Esophagus muscularis mucosa (tissue), 4 donors: ENCODE data around the gene DYNC2LI1. TPM values are rescaled to one million over a fixed set of nuclear protein-coding genes. Genes with fewer than 3 reads are reported as not detected.

Experiments used
- DNase-seq: peaks from one replicate; pipeline ENCODE4 v3.0.0-alpha.2; 2017; ENCODE audit errors: extremely low spot score
- H3K27ac ChIP-seq, 4 donors: fragments of 200-600 bp; sonication (generic); replicated peaks in 1 of 4; 1 replicate in 3 of 4; 2 replicates in 1 of 4; pipeline ENCODE4 v1.5.1; 2016 to 2019; ENCODE audit warnings: mild to moderate bottlenecking in 1 of 4
- H3K27me3 ChIP-seq, 4 donors: fragments of 200-600 bp; sonication (generic); one replicate each; pipeline versions ENCODE4 v1.5.1 to v1.6.0; 2016 to 2019
- H3K36me3 ChIP-seq, 4 donors: fragments of 200-600 bp; sonication (generic); one replicate each; pipeline ENCODE4 v1.5.1; 2016 to 2019
- H3K4me1 ChIP-seq, 4 donors: fragments of 200-600 bp; sonication (generic); one replicate each; pipeline ENCODE4 v1.5.1; 2016 to 2019
- H3K4me3 ChIP-seq, 4 donors: fragments of 200-600 bp; sonication (generic); 1 replicate in 2 of 4; 2 replicates in 2 of 4; pipeline ENCODE4 v1.5.1; 2016 to 2019; ENCODE audit warnings: mild to moderate bottlenecking in 4 of 4, moderate library complexity in 1 of 4
- H3K9me3 ChIP-seq, 4 donors: fragments of 200-600 bp; sonication (generic); 1 replicate in 3 of 4; 2 replicates in 1 of 4; pipeline ENCODE4 v1.5.1; 2016 to 2019
- EP300 ChIP-seq: sonication (generic); formaldehyde crosslinking; IDR thresholded peaks from one replicate; pipeline ENCODE4 v1.6.1; 2017; ENCODE audit warnings: antibody characterized with exemption
- POLR2A ChIP-seq: fragments of 450-650 bp; IDR thresholded peaks from one replicate; pipeline ENCODE4 v1.6.1; 2017; ENCODE audit warnings: antibody characterized with exemption, moderate library complexity, mild to moderate bottlenecking, low read depth
- POLR2AphosphoS5 ChIP-seq, 2 donors: sonication (generic); formaldehyde crosslinking; IDR thresholded peaks; one replicate each; pipeline ENCODE4 v1.6.1; 2017; ENCODE audit warnings: antibody characterized with exemption in 2 of 2
- WGBS: methylation state at CpG from one replicate; pipeline ENCODE4 v1.1.5; 2018; 5-methylcytosine and 5-hydroxymethylcytosine counted together
- intact Hi-C: fragments of 100-400 bp; cut with DNase I; formaldehyde crosslinking; loops from one replicate; pipeline ENCODE4 v1.15.1; 2023
- total RNA-seq, 4 donors: library from RNA; depleted of rRNA; stranded (reverse); fragments of >200 nt; gene quantifications; one replicate each; pipeline versions ENCODE4 v1.1.0 to v1.2.1, GENCODE V29; 2016
- TF ChIP-seq, protein P1 (sequence below), 3 experiments: fragments of 200-600 bp in 2 of 3; fragments of 450-650 bp in 1 of 3; sonication (generic) in 2 of 3; IDR thresholded peaks; one replicate each; pipeline ENCODE4 v1.5.1; 2017 to 2019; ENCODE audit warnings: antibody characterized with exemption in 3 of 3, mild to moderate bottlenecking in 2 of 3, moderate library complexity in 1 of 3

Gene DYNC2LI1
- total RNA-seq, 4 donors from 2014 or later: 15.6 to 19.1 (median 17.7) TPM

DNA sequence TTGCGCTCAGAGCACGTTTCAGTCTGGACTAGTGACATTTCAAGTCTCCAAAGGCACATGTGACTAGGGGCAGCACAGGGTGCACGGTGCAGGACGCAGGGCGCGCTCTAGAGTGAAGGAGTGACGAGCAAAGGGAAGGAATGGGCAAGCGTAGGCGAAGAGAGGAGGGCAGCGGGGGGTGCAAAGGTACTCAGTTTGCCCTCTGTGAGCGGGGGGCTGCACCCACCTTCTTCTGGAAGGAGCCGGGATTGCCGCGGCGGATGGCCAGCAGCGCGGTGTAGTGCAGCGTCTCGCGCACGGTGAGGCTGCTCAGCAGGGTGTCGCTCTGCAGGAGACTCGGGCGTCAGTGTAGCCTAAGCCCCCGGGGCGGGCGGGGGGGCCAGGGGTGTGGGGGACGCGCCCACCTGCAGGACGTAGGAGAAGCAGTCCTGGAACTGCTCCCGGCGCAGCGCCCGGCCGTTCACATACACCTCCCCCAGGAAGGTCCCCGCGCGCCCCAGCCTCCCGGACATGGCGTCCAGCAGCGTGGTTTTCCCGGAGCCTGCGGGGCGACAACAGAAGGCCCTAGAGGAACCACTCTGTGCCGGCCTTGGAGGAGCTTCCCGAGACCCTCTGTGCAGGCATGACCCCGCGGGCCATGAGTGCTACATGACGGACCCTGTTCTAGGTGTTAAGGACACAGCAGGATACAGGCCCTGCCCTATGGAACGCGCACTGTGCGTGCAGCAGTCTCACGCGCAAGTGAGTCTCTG is 57.9 kb downstream of the DYNC2LI1 start:
- Histone ChIP-seq H3K4me1 (peaks cover 0 to 9% (median 8%) of the 10 kb centered on the region in 4 donors), H3K36me3 (no peaks in the 10 kb centered on the region), H3K4me3 (peak overlapping the region in 2 of 4 donors; percentile 22), H3K27me3 (peaks cover 0 to 29% (median 5%) of the 10 kb centered on the region in 4 donors), H3K27ac (no peak overlapping the region), H3K9me3 (no peaks in the 10 kb centered on the region)
- intact Hi-C loops: no loop called here
- TF ChIP-seq, protein P1, sequence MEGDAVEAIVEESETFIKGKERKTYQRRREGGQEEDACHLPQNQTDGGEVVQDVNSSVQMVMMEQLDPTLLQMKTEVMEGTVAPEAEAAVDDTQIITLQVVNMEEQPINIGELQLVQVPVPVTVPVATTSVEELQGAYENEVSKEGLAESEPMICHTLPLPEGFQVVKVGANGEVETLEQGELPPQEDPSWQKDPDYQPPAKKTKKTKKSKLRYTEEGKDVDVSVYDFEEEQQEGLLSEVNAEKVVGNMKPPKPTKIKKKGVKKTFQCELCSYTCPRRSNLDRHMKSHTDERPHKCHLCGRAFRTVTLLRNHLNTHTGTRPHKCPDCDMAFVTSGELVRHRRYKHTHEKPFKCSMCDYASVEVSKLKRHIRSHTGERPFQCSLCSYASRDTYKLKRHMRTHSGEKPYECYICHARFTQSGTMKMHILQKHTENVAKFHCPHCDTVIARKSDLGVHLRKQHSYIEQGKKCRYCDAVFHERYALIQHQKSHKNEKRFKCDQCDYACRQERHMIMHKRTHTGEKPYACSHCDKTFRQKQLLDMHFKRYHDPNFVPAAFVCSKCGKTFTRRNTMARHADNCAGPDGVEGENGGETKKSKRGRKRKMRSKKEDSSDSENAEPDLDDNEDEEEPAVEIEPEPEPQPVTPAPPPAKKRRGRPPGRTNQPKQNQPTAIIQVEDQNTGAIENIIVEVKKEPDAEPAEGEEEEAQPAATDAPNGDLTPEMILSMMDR (IDR thresholded peaks at IDR 0.05): no peak
- no peak for TF ChIP-seq POLR2AphosphoS5 (IDR thresholded peaks at IDR 0.05)
- no peak for TF ChIP-seq EP300
- no peak for TF ChIP-seq POLR2A
- DNase-seq: no peak
- 25% methylated on average over 19 of the region's 54 CpGs for WGBS

DNA sequence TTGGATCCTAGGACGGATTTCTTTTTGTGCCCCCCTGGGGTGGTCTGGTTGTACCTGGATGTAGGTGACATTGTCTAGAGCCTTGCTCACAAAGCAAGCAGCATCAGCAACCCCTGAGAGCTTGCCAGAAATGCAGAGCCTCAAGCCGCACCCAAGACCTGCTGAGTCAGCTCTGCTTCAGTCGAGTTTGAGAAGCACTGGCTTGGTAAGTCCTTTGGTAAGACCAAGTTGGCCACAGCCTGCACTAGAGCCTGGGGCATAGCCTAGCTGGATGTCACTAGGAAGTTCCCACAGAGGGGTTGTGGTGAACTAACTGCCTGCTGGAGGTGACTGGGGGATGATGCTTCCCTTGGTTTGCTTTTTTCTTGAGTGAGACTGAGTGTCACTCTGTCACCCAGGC is 58.6 kb downstream of the DYNC2LI1 start:
- WGBS: 91% methylated on average over 1 of the region's 3 CpGs
- intact Hi-C loops: no loop called here

DNA sequence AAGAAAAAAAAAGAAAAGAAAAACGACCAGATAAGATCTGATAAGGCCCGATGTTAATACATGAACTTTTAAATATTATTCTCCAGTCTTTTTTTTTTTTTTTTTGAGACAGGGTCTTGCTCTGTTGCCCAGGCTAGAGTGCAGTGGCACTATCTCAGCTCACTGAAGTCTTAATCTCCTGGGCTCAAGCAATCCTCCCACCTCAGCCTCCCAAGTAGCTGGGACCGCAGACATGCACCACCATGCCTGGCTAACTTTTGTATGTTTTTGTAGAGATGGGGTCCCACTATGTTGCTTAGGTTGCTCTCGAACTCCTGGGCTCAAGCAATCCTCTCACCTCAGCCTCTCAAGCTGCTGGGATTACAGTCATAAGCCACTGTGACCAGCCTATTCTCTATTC is 63.2 kb downstream of the DYNC2LI1 start:
- WGBS: 82% methylated on average over 4 of the region's 4 CpGs
- peaks cover 0 to 3% (median 2%) of the 10 kb centered on the region in 4 donors for H3K4me1 ChIP-seq
- TF ChIP-seq, protein P1 (IDR thresholded peaks at IDR 0.05): no peak
- TF ChIP-seq POLR2A (no peak), EP300 (no peak), POLR2AphosphoS5 (IDR thresholded peaks at IDR 0.05) (no peak)

More for the DNA sequence above, 58.6 kb downstream of the DYNC2LI1 start:
- no peak overlapping the region for H3K4me3 ChIP-seq
- TF ChIP-seq POLR2AphosphoS5 (IDR thresholded peaks at IDR 0.05) (no peak), EP300 (no peak), POLR2A (no peak)
- TF ChIP-seq, protein P1 (IDR thresholded peaks at IDR 0.05): no peak
- peaks cover 0 to 9% (median 8%) of the 10 kb centered on the region in 4 donors for H3K4me1 ChIP-seq
- H3K27me3 ChIP-seq: peaks cover 0 to 30% (median 5%) of the 10 kb centered on the region in 4 donors
- no peak overlapping the region for H3K27ac ChIP-seq
- H3K9me3 ChIP-seq: no peaks in the 10 kb centered on the region
- H3K36me3 ChIP-seq: no peaks in the 10 kb centered on the region
- peak; percentile 77 for DNase-seq

DNA sequence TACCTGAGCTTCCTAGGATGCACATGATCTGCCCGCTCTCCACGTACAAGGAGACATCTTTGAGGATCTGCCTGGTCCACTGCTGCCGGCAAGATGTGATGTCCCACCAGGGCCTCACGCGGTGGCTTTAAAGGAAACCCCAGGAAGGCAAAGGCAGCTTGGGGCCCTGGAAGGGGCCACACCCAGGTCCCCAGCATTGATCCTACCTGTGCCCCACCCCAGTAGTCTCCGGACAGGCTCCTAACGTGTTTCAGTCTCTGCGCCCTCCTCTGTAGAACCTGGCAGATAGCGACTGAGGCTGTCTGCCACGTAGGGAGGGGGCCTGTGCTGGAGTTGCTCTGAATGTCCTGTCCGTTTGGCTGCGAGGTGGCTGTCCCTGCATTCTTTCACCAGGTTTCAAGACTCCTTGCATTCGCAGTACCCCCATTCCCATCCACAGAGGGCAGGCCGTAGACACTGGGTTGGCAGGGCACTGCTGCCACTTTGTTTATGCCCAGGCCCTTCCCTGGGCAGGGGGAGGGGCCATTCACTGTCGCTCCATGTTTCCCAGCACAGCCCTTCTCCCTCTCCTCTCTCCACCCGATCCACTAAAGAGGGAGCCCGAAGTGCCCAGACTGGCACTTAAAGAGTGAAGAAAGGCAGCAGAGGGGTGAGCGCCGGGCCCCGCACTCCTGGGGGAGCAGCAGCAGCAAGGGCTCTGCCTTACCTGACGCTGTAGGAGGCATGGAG is 64.2 kb downstream of the DYNC2LI1 start:
- DNase-seq: peak; percentile 62
- H3K27ac ChIP-seq: no peak overlapping the region
- no peak overlapping the region for H3K4me3 ChIP-seq
- no peaks in the 10 kb centered on the region for H3K36me3 ChIP-seq
- H3K27me3 ChIP-seq: peaks cover 0 to 4% (median 0%) of the 10 kb centered on the region in 4 donors
- no peaks in the 10 kb centered on the region for H3K9me3 ChIP-seq
- no peaks in the 10 kb centered on the region for H3K4me1 ChIP-seq
- TF ChIP-seq, protein P1 (IDR thresholded peaks at IDR 0.05): no peak
- TF ChIP-seq EP300 (no peak), POLR2A (no peak), POLR2AphosphoS5 (IDR thresholded peaks at IDR 0.05) (no peak)
- WGBS: 91% methylated on average over 19 of the region's 21 CpGs
- intact Hi-C loops: no loop called here

More for the DNA sequence above, 63.2 kb downstream of the DYNC2LI1 start:
- peak; percentile 45 for DNase-seq
- intact Hi-C loops: no loop called here
- no peak overlapping the region for H3K27ac ChIP-seq
- H3K4me3 ChIP-seq: no peak overlapping the region
- H3K36me3 ChIP-seq: no peaks in the 10 kb centered on the region
- H3K9me3 ChIP-seq: no peaks in the 10 kb centered on the region
- peaks cover 0 to 13% (median under 1%) of the 10 kb centered on the region in 4 donors for H3K27me3 ChIP-seq
